Ovary (tissue), 9 donors: ENCODE measurements around the gene MROH8. TPM values are rescaled to one million over a fixed set of nuclear protein-coding genes. Genes with fewer than 3 reads are reported as not detected.

ENCODE experiments used
- DNase-seq, 5 donors: peaks; one replicate each; pipeline ENCODE4 v3.0.0-alpha.2; 2019 to 2020
- H3K27ac ChIP-seq, 2 donors: fragments of 200-600 bp; one replicate each; pipeline versions ENCODE4 v1.5.1 to v1.8.0; 2019 to 2022
- H3K27me3 ChIP-seq: fragments of 200-600 bp; one replicate; pipeline ENCODE4 v1.8.0; 2022
- H3K36me3 ChIP-seq: fragments of 200-600 bp; sonication (generic); one replicate; pipeline ENCODE4 v1.5.1; 2019
- H3K4me1 ChIP-seq: one replicate; pipeline ENCODE4 v1.8.1; 2013; ENCODE audit warnings: mild to moderate bottlenecking, moderate library complexity; ENCODE audit not compliant: insufficient read depth
- H3K4me3 ChIP-seq: fragments of 200-600 bp; sonication (generic); one replicate; pipeline ENCODE4 v1.5.1; 2017
- H3K9me3 ChIP-seq, 2 donors: fragments of 200-600 bp in 1 of 2; sonication (generic) in 1 of 2; one replicate each; pipeline versions ENCODE4 v1.5.1 to v1.8.1; 2013 to 2019; ENCODE audit warnings: mild to moderate bottlenecking in 1 of 2, moderate library complexity in 1 of 2
- EP300 ChIP-seq: sonication (generic); formaldehyde crosslinking; IDR thresholded peaks from one replicate; pipeline ENCODE4 v1.6.1; 2017; ENCODE audit warnings: antibody characterized with exemption
- POLR2A ChIP-seq: fragments of 450-650 bp; IDR thresholded peaks from one replicate; pipeline ENCODE4 v1.6.1; 2017; ENCODE audit warnings: antibody characterized with exemption, mild to moderate bottlenecking, moderate library complexity
- WGBS, 3 donors: extraction: QIAGEN DNeasy Blood & Tissue Kit in 1 of 3; methylation state at CpG; one replicate each; pipeline versions ENCODE4 v1.1.5 to v1.1.7; 2013 to 2017; 5-methylcytosine and 5-hydroxymethylcytosine counted together
- intact Hi-C, 4 donors: fragments of 100-400 bp; cut with DNase I; formaldehyde crosslinking; loops; one replicate each; pipeline versions ENCODE4 v1.11.0 to v1.15.1; 2022 to 2023
- polyA plus RNA-seq, 2 donors: library from polyadenylated mRNA; stranded (reverse); fragments of 200-250 nt in 1 of 2; fragments of 350-450 nt in 1 of 2; fragmentation: Illumina TruSeq in 1 of 2; extraction: RNeasy Lipid Tissue Mini Kit (QIAGEN cat#74804) in 1 of 2; gene quantifications; one replicate each; pipeline ENCODE4 v1.2.3, GENCODE V29; 2013 to 2014
- total RNA-seq, 7 donors: library from RNA; depleted of rRNA in 2 of 7; stranded (reverse); fragments of >200 nt in 2 of 7; fragmentation: NEBNext Ultra II Directional in 3 of 7; extraction: Animal tissue kit (Norgen Biotek cat#: 25700) in 3 of 7; gene quantifications; one replicate each; pipeline versions ENCODE4 v1.1.0 to v1.2.4, GENCODE V29; 2016 to 2023
- TF ChIP-seq, protein P1 (sequence below), 3 donors: fragments of 450-650 bp in 2 of 3; fragments of 200-600 bp in 1 of 3; IDR thresholded peaks; one replicate each; pipeline versions ENCODE4 v1.5.1 to v1.8.0; 2016 to 2022; ENCODE audit warnings: antibody characterized with exemption in 3 of 3, mild to moderate bottlenecking in 1 of 3
- donor health status: DM: no; HTN: no; CAD: no; lungs with moderate emphysema.
- donor health status: DM: no; HTN: no; CAD: no.
- donor health status: Bipolar disorder and iron deficiency.
- donor health status: DM: yes; HTN: yes; CAD: no.
- donor health status: DM: no; HTN: no; CAD: no.
- donor health status: DM: yes; HTN: yes; CAD: no.

The MROH8 gene
- total and polyA plus RNA-seq, 9 donors = 2.3 to 6.4 (median 4.7) TPM

DNA sequence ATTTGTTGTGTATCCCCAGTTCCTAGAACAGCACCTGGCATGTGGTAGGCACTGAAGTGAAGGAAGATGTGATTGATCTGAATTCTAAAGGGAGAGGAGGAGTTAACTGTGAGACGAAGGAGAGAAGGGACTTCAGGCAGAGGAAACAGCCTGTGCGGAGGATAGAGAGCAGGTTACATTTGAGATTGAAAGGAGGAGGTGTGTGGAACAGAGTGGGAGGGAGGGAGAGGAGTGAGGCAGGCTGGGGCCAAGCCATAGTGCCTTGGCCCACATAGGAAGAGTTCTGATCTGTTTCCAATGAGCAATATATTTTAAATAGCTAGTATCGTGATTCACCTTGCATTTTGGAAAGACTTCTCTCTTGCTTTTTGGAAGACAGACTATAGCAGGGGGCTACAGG, 13.9 kb upstream of the MROH8 start:
- Histone ChIP-seq H3K36me3 (no peaks in the 10 kb centered on the region), H3K4me3 (no peak overlapping the region), H3K9me3 (no peaks in the 10 kb centered on the region), H3K27me3 (no peaks in the 10 kb centered on the region), H3K4me1 (peaks cover 1% of the 10 kb centered on the region), H3K27ac (no peak overlapping the region)
- no peak for TF ChIP-seq EP300
- TF ChIP-seq, protein P1, sequence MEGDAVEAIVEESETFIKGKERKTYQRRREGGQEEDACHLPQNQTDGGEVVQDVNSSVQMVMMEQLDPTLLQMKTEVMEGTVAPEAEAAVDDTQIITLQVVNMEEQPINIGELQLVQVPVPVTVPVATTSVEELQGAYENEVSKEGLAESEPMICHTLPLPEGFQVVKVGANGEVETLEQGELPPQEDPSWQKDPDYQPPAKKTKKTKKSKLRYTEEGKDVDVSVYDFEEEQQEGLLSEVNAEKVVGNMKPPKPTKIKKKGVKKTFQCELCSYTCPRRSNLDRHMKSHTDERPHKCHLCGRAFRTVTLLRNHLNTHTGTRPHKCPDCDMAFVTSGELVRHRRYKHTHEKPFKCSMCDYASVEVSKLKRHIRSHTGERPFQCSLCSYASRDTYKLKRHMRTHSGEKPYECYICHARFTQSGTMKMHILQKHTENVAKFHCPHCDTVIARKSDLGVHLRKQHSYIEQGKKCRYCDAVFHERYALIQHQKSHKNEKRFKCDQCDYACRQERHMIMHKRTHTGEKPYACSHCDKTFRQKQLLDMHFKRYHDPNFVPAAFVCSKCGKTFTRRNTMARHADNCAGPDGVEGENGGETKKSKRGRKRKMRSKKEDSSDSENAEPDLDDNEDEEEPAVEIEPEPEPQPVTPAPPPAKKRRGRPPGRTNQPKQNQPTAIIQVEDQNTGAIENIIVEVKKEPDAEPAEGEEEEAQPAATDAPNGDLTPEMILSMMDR (IDR thresholded peaks at IDR 0.05) = no peak
- TF ChIP-seq POLR2A = no peak
- intact Hi-C loops = loop anchor here in 2 of 4 donors (5.0 to 10.0 kb wide), 2 partner anchors 192 to 204 kb away; no protein-coding TSS in a partner anchor
- no peak for DNase-seq
- WGBS, 3 donors = 84 to 90% (median 87%) methylated on average over 3 of the region's 3 CpGs

DNA sequence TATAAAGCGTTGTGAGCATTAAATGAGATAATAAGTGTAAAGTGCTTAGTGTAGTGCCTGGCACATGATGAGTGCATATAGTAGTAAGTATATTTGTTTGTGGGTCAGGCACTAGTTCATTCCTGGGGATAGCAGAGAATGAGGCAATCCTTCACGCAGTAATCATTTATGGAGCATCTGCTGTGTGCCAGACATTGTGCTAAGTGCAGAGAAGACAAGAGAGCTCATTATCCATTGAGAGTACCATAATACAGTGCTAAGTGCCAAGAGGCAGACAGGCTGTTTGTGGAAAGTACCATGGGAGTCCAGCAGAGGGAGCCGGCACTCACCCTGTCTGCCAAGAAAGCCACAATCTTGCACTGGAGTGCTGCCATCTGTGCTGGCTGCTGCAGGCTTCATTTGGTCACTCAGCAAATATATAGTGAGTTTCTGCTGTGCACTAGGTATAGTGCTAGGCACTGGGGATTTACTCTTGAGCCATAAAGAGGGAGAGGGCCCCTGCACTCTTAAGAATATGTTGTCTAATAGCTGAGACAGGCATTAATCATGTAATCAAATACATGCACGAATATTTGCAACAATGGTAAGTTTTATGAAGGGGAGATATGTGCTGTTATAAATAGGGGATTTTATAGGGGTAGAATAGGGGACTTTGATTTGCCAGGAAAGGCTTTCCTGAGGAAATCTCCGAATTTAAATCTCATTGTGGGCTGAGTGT, 12.9 kb upstream of the MROH8 start:
- H3K4me1 ChIP-seq = peaks cover 1% of the 10 kb centered on the region
- peak; percentile 84 to 92 (median 90) for DNase-seq
- no peak overlapping the region for H3K27ac ChIP-seq
- H3K36me3 ChIP-seq = no peaks in the 10 kb centered on the region
- TF ChIP-seq, protein P1 (IDR thresholded peaks at IDR 0.05) = peak; percentile 79 to 90 (median 84)
- no peak for TF ChIP-seq POLR2A
- H3K27me3 ChIP-seq = no peaks in the 10 kb centered on the region
- intact Hi-C loops = loop anchor here in 2 of 4 donors (5.0 to 10.0 kb wide), 2 partner anchors 193 to 205 kb away; no protein-coding TSS in a partner anchor
- H3K4me3 ChIP-seq = no peak overlapping the region
- H3K9me3 ChIP-seq = no peaks in the 10 kb centered on the region
- 29 to 33% (median 33%) methylated on average over 5 of the region's 5 CpGs for WGBS, 3 donors

DNA sequence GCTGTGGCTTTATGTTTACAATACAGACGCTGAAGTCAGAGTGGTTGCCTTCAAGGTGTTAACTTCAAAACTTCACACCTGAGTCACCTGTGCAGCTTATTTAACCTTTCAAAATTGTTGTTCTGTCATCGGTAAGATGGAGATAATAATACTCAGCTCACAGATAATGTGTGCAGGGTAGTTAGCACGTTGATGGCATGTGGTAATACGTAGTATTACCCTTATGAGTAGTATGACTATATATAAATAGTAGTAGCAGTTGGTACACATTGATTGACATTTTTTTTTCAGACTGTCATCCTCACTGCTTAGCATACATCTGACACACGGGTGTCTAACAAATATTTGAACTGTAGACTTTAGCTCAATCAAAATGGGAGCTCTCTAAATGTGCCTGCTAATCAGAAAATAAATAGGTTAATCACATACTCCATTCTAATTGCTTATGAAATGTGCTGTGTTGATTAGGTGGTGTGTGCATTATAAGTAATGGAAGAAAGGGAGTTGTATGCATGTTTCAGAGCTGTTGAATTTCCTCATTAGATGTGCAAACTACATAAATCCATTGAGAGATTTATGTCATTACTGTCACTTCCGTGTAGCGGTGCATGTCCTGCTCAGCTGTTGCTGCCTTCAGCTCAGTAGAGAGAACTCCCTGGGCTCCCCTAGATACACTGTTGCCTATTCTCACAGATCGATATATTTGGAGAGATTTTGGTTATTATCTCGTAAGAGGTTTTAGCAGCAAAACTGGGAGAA, 11.2 kb upstream of the MROH8 start:
- no peaks in the 10 kb centered on the region for H3K27me3 ChIP-seq
- H3K9me3 ChIP-seq = no peaks in the 10 kb centered on the region
- peaks cover 1% of the 10 kb centered on the region for H3K4me1 ChIP-seq
- H3K27ac ChIP-seq = no peak overlapping the region
- no peaks in the 10 kb centered on the region for H3K36me3 ChIP-seq
- TF ChIP-seq, protein P1 (IDR thresholded peaks at IDR 0.05) = no peak
- no peak for TF ChIP-seq EP300
- intact Hi-C loops = loop anchor here in 2 of 4 donors (5.0 to 10.0 kb wide), 2 partner anchors 194 to 207 kb away; no protein-coding TSS in a partner anchor
- H3K4me3 ChIP-seq = no peak overlapping the region
- WGBS, 3 donors = 72 to 82% (median 77%) methylated on average over 9 of the region's 9 CpGs
- DNase-seq = no peak

DNA sequence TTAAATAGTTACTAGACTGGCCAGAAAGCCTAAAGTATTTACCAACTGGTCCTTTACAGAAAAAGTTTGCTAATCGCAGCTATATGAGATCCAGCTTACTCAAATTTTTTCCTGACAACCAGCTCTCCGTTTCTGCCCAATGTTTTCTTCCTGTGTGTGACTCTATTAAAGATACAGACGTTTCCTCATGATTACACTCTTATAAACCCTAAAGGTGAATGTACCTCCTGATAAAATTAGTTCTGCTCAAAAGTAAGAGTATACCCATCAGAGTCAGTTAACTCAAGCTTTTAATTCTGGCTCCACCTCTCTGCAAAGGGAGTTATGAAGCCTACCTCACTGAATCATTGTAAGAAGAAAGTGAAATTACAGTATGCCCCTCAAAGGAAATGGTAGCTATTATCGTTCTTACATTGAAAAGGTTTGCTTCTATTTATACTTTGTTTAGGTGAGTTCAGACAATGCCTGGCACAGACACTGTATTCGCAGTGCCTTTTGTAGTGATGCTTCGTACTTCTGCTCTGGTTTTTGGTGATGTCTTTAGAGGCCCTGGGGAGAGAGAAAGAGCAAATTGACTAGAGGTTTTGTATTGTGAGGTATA, 10.2 kb upstream of the MROH8 start:
- TF ChIP-seq EP300 (no peak), POLR2A (no peak)
- TF ChIP-seq, protein P1 (IDR thresholded peaks at IDR 0.05) = no peak
- no peaks in the 10 kb centered on the region for H3K27me3 ChIP-seq

More for the DNA sequence above, 10.2 kb upstream of the MROH8 start:
- intact Hi-C loops = loop anchor here in 2 of 4 donors (5.0 to 10.0 kb wide), 2 partner anchors 195 to 208 kb away; no protein-coding TSS in a partner anchor
- H3K9me3 ChIP-seq = no peaks in the 10 kb centered on the region
- H3K4me1 ChIP-seq = peaks cover 1% of the 10 kb centered on the region
- no peak for DNase-seq
- H3K4me3 ChIP-seq = no peak overlapping the region
- H3K36me3 ChIP-seq = no peaks in the 10 kb centered on the region
- 52 to 64% (median 59%) methylated on average over 6 of the region's 6 CpGs for WGBS, 3 donors
- no peak overlapping the region for H3K27ac ChIP-seq
